ENCODE results near the gene APEH. TPM values are rescaled to one million over a fixed set of nuclear protein-coding genes. Genes with fewer than 3 reads are reported as not detected.

The APEH gene
- total RNA-seq, 1 experiment from 2014 or later = 246 TPM

GRCh38 chr3:49699281-49699979 is 25.3 kb downstream of the APEH start:
- POLR2A ChIA-PET = no interaction called here
- DNase-seq (ENCODE audit: low read depth, low spot score) (no peak), ATAC-seq (no peak)
- no peak overlapping the region for H2AFZ ChIP-seq (ENCODE audit: low read depth, low read length, poor library complexity, severe bottlenecking)
- no peaks in the 10 kb centered on the region for H3K9me2 ChIP-seq (ENCODE audit: insufficient read depth)
- H3K9me3 ChIP-seq (ENCODE audit: control insufficient read depth in 1 of 2, insufficient read depth in 1 of 2, low read depth in 1 of 2, low read length in 2 of 2) = no peaks in the 10 kb centered on the region
- no peak overlapping the region for H3K27ac ChIP-seq (ENCODE audit: low read depth, low read length)
- H3K9ac ChIP-seq (ENCODE audit: low read length) = no peak overlapping the region
- no peaks in the 10 kb centered on the region for H3K27me3 ChIP-seq (ENCODE audit: insufficient read depth, low read length)
- no peaks in the 10 kb centered on the region for H4K20me1 ChIP-seq (ENCODE audit: insufficient read depth)
- intact Hi-C loops (cut with micrococcal nuclease) = no loop called here
- no TSS peak for BruUV-seq (replicated peaks)
- H3K4me1 ChIP-seq (ENCODE audit: control insufficient read depth in 1 of 2, insufficient read depth in 2 of 2, low read length in 2 of 2) = no peaks in the 10 kb centered on the region
- H3K79me2 ChIP-seq (ENCODE audit: insufficient read depth, low read length) = peaks cover 2% of the 10 kb centered on the region; the same call in 1 of the 2 replicates
- RAD21 ChIA-PET (ENCODE audit: low non-redundant PET in 1 of 2, low total read pairs in 2 of 2, uncharacterized antibody in 2 of 2, unreplicated experiment in 2 of 2) = no interaction called here
- peaks cover 0 to 7% of the 10 kb centered on the region in 2 experiments; a peak in 1 of 4 replicates for H3K36me3 ChIP-seq (ENCODE audit: control insufficient read depth in 1 of 2, insufficient read depth in 2 of 2, low read length in 2 of 2)
- H3K4me3 ChIP-seq (replicated peaks in 1 of 2; ENCODE audit: low read depth in 1 of 2, low read length in 2 of 2) = no peak overlapping the region
- CTCF ChIA-PET = interaction anchor here (2.8 kb wide), 1 partner anchor 160 kb away, joined by 25 read pairs; no protein-coding TSS in a partner anchor
- H3K4me2 ChIP-seq (ENCODE audit: low read length) = no peak overlapping the region
- TF ChIP-seq ZFX (IDR thresholded peaks at IDR 0.05) = no peak

GRCh38 chr3:49700014-49700413 is 25.9 kb downstream of the APEH start:
- BruUV-seq (replicated peaks) = no TSS peak

More at GRCh38 chr3:49700014-49700413, 25.9 kb downstream of the APEH start:
- Histone ChIP-seq H2AFZ (ENCODE audit: low read depth, low read length, poor library complexity, severe bottlenecking) (no peak overlapping the region), H3K4me1 (ENCODE audit: control insufficient read depth in 1 of 2, insufficient read depth in 2 of 2, low read length in 2 of 2) (no peaks in the 10 kb centered on the region), H3K9me2 (ENCODE audit: insufficient read depth) (no peaks in the 10 kb centered on the region), H3K36me3 (ENCODE audit: control insufficient read depth in 1 of 2, insufficient read depth in 2 of 2, low read length in 2 of 2) (peaks cover 0 to 7% of the 10 kb centered on the region in 2 experiments; a peak in 1 of 4 replicates), H3K9me3 (ENCODE audit: control insufficient read depth in 1 of 2, insufficient read depth in 1 of 2, low read depth in 1 of 2, low read length in 2 of 2) (no peaks in the 10 kb centered on the region), H3K4me2 (ENCODE audit: low read length) (no peak overlapping the region), H3K4me3 (replicated peaks in 1 of 2; ENCODE audit: low read depth in 1 of 2, low read length in 2 of 2) (no peak overlapping the region), H4K20me1 (ENCODE audit: insufficient read depth) (no peaks in the 10 kb centered on the region), H3K27me3 (ENCODE audit: insufficient read depth, low read length) (no peaks in the 10 kb centered on the region), H3K9ac (ENCODE audit: low read length) (no peak overlapping the region), H3K79me2 (ENCODE audit: insufficient read depth, low read length) (no peaks in the 10 kb centered on the region; the same call in 1 of the 2 replicates), H3K27ac (ENCODE audit: low read depth, low read length) (no peak overlapping the region)
- POLR2A ChIA-PET = no interaction called here
- no peak for ATAC-seq
- intact Hi-C loops (cut with micrococcal nuclease) = no loop called here
- TF ChIP-seq CTCF (IDR thresholded peaks at IDR 0.05 in 2 of 3, conservative IDR thresholded peaks at IDR 0.05 in 1 of 3; ENCODE audit: borderline replicate concordance in 1 of 3, insufficient read depth in 1 of 3, low read depth in 2 of 3, low read length in 2 of 3) = no peak
- TF ChIP-seq TCF7L2 (IDR thresholded peaks at IDR 0.05; ENCODE audit: borderline replicate concordance, extremely low read depth, insufficient read depth, insufficient read length) = no peak
- no peak for TF ChIP-seq RAD21 (IDR thresholded peaks at IDR 0.05; ENCODE audit: low read depth)
- TF ChIP-seq YY1 (IDR thresholded peaks at IDR 0.05; ENCODE audit: extremely low read depth, insufficient replicate concordance, low read depth, low read length) = no peak
- DNase-seq (ENCODE audit: low read depth, low spot score) = no peak
- RAD21 ChIA-PET (ENCODE audit: low non-redundant PET in 1 of 2, low total read pairs in 2 of 2, uncharacterized antibody in 2 of 2, unreplicated experiment in 2 of 2) = no interaction called here
- CTCF ChIA-PET = interaction anchor here (2.8 kb wide), 1 partner anchor 160 kb away, joined by 25 read pairs; no protein-coding TSS in a partner anchor

Measured in HCT116 (cell line).